NCI-H128 (cell line): ENCODE data around the gene ADGRD2.

Source experiments
- DNase-seq: peaks from one replicate; lab custom pipeline; 2025; ENCODE audit not compliant: unreplicated experiment; lab: John Stamatoyannopoulos, UW

ADGRD2 gene

GRCh38 chr9:124495126-124496074 lies 45.1 kb downstream of the ADGRD2 start:
- no peak for DNase-seq

- DNase-seq: no peak
These were observed 45.8 kb downstream of the ADGRD2 start for GRCh38 chr9:124496075-124496449.

- DNase-seq: no peak
These were observed 46.2 kb downstream of the ADGRD2 start for GRCh38 chr9:124496463-124496862.

GRCh38 chr9:124497441-124497840 lies 47.2 kb downstream of the ADGRD2 start:
- DNase-seq: no peak

GRCh38 chr9:124498040-124498439 lies 47.8 kb downstream of the ADGRD2 start:
- DNase-seq: no peak

- no peak for DNase-seq
These were observed 48.4 kb downstream of the ADGRD2 start for GRCh38 chr9:124498499-124499146.

- no peak for DNase-seq
These were observed 49.0 kb downstream of the ADGRD2 start for GRCh38 chr9:124499216-124499615.

- no peak for DNase-seq
These were observed 50.0 kb downstream of the ADGRD2 start for GRCh38 chr9:124500028-124500795.

- no peak for DNase-seq
These were observed 50.8 kb downstream of the ADGRD2 start for GRCh38 chr9:124500796-124501611.

GRCh38 chr9:124501771-124502320 lies 51.6 kb downstream of the ADGRD2 start:
- no peak for DNase-seq

GRCh38 chr9:124502711-124503702 lies 52.8 kb downstream of the ADGRD2 start:
- no peak for DNase-seq

- no peak for DNase-seq
These were observed 53.7 kb downstream of the ADGRD2 start for GRCh38 chr9:124503713-124504529.

- DNase-seq: no peak
These were observed 54.3 kb downstream of the ADGRD2 start for GRCh38 chr9:124504530-124505005.

- DNase-seq: no peak
These were observed 55.0 kb downstream of the ADGRD2 start for GRCh38 chr9:124505006-124505900.

- DNase-seq: no peak
These were observed 55.7 kb downstream of the ADGRD2 start for GRCh38 chr9:124505901-124506346.

- DNase-seq: no peak
These were observed 56.2 kb downstream of the ADGRD2 start for GRCh38 chr9:124506433-124506832.
